Endometrium (tissue), 2 donors: ENCODE data around the gene CTSG.
"Not testable (repeated sequence)": the region's sequence is repeated elsewhere in the genome, so short reads cannot be mapped to it uniquely, and the experiment has no call there.

Experiments
- FAIRE-seq: peaks from 2 replicates; lab custom pipeline; 2012; peaks lifted over from hg19 to GRCh38; lab: Jason Lieb, UNC
- donor health status: control.
- donor health status: control.

Gene CTSG, protein sequence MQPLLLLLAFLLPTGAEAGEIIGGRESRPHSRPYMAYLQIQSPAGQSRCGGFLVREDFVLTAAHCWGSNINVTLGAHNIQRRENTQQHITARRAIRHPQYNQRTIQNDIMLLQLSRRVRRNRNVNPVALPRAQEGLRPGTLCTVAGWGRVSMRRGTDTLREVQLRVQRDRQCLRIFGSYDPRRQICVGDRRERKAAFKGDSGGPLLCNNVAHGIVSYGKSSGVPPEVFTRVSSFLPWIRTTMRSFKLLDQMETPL

GRCh38 chr14:24576182-24576581, at the start of gene CTSG:
TSS of gene CTSG (minus strand) at chr14:24576250. CDS start at chr14:24576223, 27 bp downstream.
- no peak for FAIRE-seq

GRCh38 chr14:24613747-24614146, 37.7 kb upstream of the CTSG start:
- FAIRE-seq, result no peak

DNA sequence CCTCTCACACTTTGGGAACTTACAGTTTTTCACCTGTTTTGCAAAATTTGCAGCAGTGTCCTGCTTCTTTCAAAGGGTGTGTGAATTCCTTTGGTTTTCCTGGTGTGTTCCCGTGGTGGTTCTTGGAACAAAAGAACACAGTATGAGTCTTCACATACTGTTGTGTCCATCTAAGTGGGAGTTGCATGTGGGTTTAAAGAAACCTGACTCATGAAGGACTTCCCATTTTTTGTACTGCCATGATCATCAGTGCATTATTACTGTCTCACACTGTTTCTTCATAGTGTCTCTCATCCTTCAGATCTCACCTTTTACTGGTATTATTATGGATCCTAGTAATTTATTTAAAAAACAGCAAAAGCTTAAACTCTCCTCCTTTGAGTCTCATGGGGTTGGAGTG, 37.2 kb upstream of the CTSG start:
- no peak for FAIRE-seq

DNA sequence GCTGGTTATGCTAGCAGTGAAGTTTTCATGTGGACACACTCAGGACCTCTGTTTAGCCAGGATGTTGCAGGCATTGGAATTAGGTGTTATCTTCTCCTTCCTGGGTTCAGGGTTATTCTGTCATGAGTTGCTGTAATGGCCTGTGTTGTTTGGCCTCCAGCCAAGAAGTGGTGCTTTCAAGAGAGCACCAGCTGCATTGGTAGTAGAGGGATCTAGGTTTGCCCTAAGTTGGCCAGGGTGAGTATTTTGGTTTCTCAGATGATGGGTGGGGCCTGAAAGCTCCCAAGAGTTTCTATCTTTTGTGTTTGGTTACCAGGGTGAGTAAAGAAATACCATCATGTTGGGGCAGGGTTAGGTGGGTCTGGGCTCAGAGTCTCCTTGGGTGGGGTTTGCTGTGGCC, 36.1 kb upstream of the CTSG start:
- FAIRE-seq, result no peak

GRCh38 chr14:24609655-24610344, 33.8 kb upstream of the CTSG start, which contains the start of gene GZMH:
TSS of gene GZMH (minus strand) at chr14:24609685. CDS start at chr14:24609613, 72 bp downstream.
- no peak for FAIRE-seq

DNA sequence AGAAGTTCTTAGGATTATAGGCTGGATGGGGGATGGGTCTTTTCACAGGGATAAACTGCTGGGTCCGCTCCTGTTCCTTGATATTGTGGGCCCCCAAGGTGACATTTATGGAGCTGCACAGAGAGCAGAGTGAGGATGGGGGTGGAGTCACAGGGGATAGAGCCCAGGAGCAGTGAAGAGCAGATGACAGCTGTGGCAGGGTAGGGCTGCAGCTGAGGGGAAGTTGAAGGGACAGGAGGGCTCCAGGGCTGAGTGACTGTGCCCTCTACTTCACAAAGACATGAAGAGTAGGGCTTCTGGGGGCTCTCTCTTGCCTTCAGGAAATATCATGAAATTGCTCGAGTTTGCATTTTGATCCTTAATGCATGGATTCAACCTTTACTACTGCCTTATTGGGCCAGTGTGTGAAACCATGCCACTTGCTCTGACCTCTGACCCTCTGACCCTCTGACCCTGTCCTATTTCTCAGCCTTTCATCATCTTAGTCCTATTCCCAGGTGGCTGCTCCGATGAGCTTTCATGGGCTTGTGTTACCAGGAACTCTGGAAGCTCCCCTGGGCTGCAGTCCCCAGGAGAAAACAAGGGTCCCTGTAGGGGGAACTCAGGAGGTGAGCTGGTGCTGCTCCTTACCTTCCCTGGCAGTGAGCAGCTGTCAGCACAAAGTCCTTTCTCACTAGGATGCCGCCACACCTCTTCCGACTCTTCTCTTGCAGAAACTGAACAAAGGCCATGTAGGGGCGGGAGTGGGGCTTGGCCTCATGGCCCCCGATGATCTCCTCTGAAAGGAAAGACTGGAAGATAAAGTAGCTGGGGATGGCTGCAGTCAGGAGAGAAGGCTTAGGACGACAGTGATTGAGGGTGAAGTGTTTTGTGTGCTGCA, 31.8 kb upstream of the CTSG start:
- FAIRE-seq, result no peak

GRCh38 chr14:24607081-24607480, 31.0 kb upstream of the CTSG start:
- FAIRE-seq, result no peak

DNA sequence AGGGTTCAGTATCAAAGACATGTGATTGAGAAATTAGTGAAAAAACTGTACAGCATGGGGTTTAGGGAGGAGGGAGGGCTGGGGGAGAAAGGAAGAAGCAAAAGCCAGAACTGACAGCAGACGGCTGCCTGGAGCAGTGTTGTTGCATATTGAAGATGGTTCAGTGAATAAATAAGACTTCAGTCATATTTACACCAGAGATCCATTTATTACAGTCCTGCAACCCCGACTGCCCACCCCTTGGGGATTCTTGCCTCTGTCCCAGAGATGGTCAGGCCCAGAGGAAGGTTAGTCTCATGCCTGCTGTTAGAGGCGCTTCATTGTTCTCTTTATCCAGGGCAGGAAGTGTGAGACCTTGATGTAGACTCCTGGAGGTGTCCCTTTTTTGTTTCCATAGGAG, 30.2 kb upstream of the CTSG start:
- no peak for FAIRE-seq

DNA sequence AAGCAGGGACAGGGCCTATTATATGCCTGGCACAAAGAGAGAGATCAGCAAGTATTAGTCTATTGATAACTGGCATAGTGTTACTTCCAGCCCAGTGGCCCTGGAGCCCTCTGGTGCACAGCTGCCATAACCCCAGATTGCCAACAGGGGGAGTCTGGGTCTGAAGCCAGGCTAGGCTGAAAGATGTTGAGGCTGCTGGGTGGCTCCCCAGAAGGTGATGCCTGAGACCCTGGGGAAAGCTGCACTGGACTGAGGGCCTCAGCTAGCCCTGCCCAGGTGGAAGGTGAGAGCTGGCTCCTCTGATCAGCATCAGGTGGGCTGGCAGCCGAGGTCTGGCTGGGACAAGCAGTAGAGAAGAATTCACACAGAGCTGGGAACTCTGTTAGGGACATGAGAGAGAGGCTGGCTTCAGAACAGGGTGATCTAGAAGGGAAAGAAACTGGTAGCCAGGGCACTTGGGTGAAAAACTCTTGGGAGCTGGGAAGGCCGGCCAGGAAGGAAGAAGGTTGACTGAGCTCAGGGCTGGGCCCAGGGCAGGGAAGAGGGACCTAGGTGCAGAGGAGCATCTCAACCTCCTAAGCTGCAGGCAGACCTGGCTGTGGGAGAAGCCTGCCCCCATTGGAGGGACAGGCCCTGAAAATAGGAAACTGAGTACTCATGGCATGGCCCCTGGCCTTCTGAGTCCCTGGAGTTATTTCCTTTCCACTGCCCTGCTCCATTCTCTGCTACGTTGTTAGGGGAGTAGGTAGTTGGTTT, 29.6 kb upstream of the CTSG start:
- no peak for FAIRE-seq

DNA sequence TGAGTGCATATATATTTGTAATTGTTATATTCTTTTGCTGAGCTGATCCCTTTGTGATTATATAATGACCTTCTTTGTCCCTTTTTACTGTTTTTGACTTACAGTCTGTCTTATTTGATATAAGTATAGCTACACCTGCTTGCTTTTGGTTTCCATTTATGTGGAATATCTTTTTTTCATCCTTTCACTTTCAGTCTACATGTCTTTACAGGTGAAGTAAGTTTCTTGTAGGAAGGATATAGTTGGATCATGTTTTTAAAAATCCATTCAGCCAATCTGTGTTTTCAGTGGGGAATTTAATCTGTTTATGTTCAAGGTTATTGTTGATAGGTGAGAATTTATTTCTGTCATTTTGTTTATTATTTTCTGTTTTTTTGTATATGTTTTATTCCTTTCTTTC, 21.4 kb upstream of the CTSG start:
- FAIRE-seq, result no peak

DNA sequence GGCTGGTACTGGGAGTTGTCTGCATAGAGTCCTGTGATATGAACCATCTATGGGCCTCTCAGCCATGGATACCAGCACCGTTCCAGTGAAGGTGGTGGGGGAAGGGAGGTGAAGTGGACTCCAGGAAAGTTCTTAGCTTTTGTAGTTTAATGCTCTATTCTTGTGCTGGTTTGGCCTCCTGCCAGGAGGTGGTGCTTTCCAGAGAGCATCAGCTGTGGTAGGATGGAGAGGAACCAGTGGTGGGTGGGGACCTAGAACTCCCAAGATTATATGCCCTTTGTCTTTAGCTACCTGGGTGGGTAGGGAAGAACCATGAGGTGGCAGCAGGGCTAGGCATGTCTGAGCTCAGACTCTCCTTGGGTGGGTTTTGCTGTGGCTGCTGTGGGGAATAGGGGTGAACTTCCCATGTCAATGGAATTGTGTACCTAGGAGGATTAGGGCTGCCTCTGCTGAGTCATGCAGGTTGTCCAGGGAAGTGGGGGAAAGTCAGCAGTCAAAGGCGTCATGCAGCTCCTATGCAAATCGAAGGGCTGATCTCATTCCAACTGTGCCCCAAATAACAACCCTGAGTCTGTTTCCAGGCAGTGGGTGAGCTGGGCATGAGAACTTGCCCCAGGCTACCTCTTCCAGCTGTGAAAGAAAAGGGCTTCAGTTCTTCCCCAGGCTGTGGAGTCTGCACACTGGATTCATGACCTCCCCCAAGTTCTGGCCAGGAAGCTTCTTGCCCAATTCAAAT, 19.2 kb upstream of the CTSG start:
- FAIRE-seq, result no peak

DNA sequence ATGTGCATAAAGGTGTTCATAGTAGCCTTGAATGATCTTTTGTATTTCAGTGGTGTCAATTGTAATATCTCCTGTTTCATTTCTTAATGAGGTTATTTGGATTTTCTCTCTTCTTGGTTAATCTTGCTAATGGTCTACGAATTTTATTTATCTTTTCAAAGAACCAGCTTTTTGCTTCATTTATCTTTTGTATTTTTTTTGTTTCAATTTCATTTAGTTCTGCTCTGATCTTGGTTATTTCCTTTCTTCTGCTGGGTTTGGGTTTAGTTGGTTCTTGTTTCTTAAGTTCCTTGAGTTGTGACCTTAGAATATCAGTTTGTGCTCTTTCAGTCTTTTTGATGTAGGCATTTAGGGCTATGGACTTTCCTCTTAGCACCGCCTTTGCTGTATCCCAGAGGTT, 15.0 kb upstream of the CTSG start:
- FAIRE-seq, result not testable (repeated sequence)

GRCh38 chr14:24584402-24584801, 8.4 kb upstream of the CTSG start:
- FAIRE-seq, result not testable (repeated sequence)

DNA sequence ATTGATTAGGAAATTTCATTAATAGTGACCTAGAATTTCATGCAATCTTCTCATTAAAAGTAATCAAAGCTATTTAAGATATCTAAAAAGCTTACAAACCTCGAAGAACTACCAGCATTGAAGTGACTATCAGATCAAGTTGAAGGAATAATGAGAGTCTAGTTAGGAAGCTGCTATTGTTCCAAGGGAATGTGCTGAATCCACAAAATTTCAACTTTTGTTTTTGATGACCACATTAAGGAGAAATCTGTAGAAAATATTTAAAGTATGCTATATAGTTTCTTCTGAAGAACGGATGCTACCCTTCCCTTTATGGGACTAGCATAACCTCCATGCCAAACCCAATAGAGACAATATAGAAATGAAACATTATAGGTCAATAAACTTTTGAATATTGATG, 2.5 kb upstream of the CTSG start:
- no peak for FAIRE-seq

DNA sequence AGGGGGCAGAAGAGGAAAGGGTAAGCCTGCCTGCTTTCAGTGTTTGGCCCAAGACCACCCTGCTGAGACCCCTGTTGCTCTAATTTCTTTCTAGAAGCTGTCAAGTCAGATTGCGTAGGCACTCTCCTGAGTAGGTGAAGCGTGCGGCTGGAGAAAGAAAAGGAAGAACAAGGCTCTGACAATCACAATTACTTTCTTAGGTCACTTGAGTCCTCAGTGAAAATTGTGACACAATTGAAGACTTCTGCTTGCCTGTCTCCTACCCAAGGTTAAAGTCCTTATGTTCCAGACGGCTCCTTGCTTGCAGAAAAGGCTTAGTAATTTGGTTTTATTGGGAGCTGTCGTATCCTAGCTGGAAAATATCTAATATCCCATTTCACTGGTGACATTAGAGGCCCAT, 721 bp upstream of the CTSG start:
- no peak for FAIRE-seq

- no peak for FAIRE-seq
Observed at GRCh38 chr14:24574206-24574774, 1.8 kb downstream of the CTSG start.

DNA sequence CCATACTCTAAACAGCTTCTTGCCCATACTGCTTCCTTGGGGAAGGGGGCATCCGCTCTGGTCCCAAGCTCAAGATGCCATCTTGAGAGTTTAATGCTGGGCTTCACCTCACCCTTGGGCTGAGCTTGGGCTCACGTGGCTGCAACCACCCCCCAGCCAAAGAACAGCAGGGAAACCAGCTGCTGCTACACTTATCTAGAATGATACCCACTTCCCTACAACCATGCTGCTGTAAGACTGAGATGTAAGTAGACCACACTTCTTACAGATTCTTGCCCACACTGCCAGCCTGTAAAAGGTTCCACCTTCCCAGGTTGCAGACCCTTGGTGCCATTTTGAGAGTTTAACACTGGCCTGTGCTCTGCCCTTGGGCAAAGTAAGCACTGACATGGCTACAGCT, 9.7 kb downstream of the CTSG start:
- no peak for FAIRE-seq

- FAIRE-seq, result no peak
Observed at GRCh38 chr14:24565766-24566165, 10.3 kb downstream of the CTSG start.

DNA sequence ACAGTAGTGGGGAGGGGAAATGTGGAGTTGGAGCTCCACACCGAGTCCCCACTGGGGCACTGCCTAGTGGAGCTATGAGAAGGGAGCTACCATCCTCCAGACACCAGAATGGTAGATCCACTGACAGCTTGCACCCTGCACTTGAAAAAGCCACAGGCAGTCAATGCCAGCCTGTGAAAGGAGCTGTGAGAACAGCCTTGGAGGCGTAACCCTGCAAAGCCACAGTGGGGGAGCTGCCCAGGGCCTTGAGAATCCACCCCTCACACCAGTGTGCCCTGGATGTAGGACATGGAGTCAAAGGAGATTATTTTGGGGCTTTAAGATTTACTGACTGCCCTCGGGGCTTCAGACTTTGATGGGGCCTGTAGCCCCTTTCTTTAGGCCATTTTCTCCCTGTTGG, 12.5 kb downstream of the CTSG start:
- FAIRE-seq, result no peak

- no peak for FAIRE-seq
Observed at GRCh38 chr14:24556756-24557155, 19.3 kb downstream of the CTSG start.

GRCh38 chr14:24549064-24549463, 27.0 kb downstream of the CTSG start:
- FAIRE-seq, result not testable (repeated sequence)
